Mesodermal cell (in vitro differentiated cells): ENCODE results near the gene GALM. TPM values are rescaled to one million over a fixed set of nuclear protein-coding genes. Genes with fewer than 3 reads are reported as not detected.

Experiments
- H3K27ac ChIP-seq: 2 replicates; pipeline ENCODE4 v1.7.0; 2013; ENCODE audit warnings: mild to moderate bottlenecking, low read depth, low read length, moderate library complexity; ENCODE audit not compliant: severe bottlenecking
- H3K36me3 ChIP-seq: 2 replicates; pipeline ENCODE4 v1.7.1; 2013; ENCODE audit warnings: mild to moderate bottlenecking, low read length, moderate library complexity; ENCODE audit not compliant: control insufficient read depth, insufficient read depth
- H3K4me1 ChIP-seq: one replicate; pipeline ENCODE4 v1.7.1; 2013; ENCODE audit warnings: mild to moderate bottlenecking, low read length; ENCODE audit not compliant: insufficient read depth, control insufficient read depth, poor library complexity, severe bottlenecking
- H3K4me3 ChIP-seq: 2 replicates; pipeline ENCODE4 v1.7.0; 2013; ENCODE audit warnings: low read length, control low read depth, mild to moderate bottlenecking; ENCODE audit not compliant: insufficient read depth, poor library complexity, severe bottlenecking; ENCODE audit errors: extremely low read depth
- H3K9me3 ChIP-seq: 2 replicates; pipeline ENCODE4 v1.7.1; 2013; ENCODE audit warnings: mild to moderate bottlenecking, low read length, moderate library complexity; ENCODE audit not compliant: control insufficient read depth
- WGBS, 2 experiments: methylation state at CpG; one replicate each; pipeline ENCODE4 v1.1.5; 2013; ENCODE audit warnings: missing lambda C conversion rate in 2 of 2; ENCODE audit not compliant: insufficient coverage in 2 of 2; 5-methylcytosine and 5-hydroxymethylcytosine counted together
- polyA plus RNA-seq, 2 experiments: library from polyadenylated mRNA; stranded (reverse); fragments of 50-300 nt; gene quantifications; one replicate each; pipeline ENCODE4 v1.2.3, GENCODE V29; 2013

GALM gene
- polyA plus RNA-seq (2013, experiment 1 of 2) = 19.3 TPM
- 17.1 TPM for polyA plus RNA-seq (2013, experiment 2 of 2)

- no peaks in the 10 kb centered on the region for H3K9me3 ChIP-seq
- 3 to 4% methylated on average over 20 to 23 of the region's 26 CpGs for WGBS, 2 experiments
- peak within 1 kb of the TSS; percentile 63 for H3K4me3 ChIP-seq
- H3K4me1 ChIP-seq = peaks cover 11% of the 10 kb centered on the region
- peak within 1 kb of the TSS; percentile 83 for H3K27ac ChIP-seq
- no peaks in the 10 kb centered on the region for H3K36me3 ChIP-seq
Measured at GRCh38 chr2:38665854-38666555, at the start of gene GALM. Gene GALM (plus strand): TSS chr2:38666114. CDS start chr2:38666162, 48 bp downstream.

- Histone ChIP-seq H3K4me3 (no peak overlapping the region), H3K9me3 (no peaks in the 10 kb centered on the region), H3K36me3 (no peaks in the 10 kb centered on the region), H3K27ac (no peak overlapping the region), H3K4me1 (no peaks in the 10 kb centered on the region)
- WGBS, 2 experiments = 60 to 100% methylated on average over 1 of the region's 3 CpGs
Measured at GRCh38 chr2:38617301-38617700, 48.6 kb upstream of the GALM start.

GRCh38 chr2:38619458-38620164 lies 46.3 kb upstream of the GALM start:
- H3K9me3 ChIP-seq = no peaks in the 10 kb centered on the region
- WGBS, 2 experiments = 77 to 92% methylated on average over 2 to 4 of the region's 4 CpGs

GRCh38 chr2:38620282-38620977 lies 45.5 kb upstream of the GALM start:
- no peaks in the 10 kb centered on the region for H3K36me3 ChIP-seq
- 93 to 100% methylated on average over 3 to 5 of the region's 7 CpGs for WGBS, 2 experiments
- H3K4me1 ChIP-seq = no peaks in the 10 kb centered on the region
- no peak overlapping the region for H3K27ac ChIP-seq
- no peak overlapping the region for H3K4me3 ChIP-seq
- no peaks in the 10 kb centered on the region for H3K9me3 ChIP-seq

More at GRCh38 chr2:38619458-38620164, 46.3 kb upstream of the GALM start:
- Histone ChIP-seq H3K4me1 (no peaks in the 10 kb centered on the region), H3K4me3 (no peak overlapping the region), H3K27ac (no peak overlapping the region), H3K36me3 (no peaks in the 10 kb centered on the region)

- Histone ChIP-seq H3K36me3 (no peaks in the 10 kb centered on the region), H3K4me1 (no peaks in the 10 kb centered on the region), H3K4me3 (no peak overlapping the region), H3K9me3 (no peaks in the 10 kb centered on the region), H3K27ac (no peak overlapping the region)
Measured at GRCh38 chr2:38621018-38621417, 44.9 kb upstream of the GALM start.

GRCh38 chr2:38622210-38622609 lies 43.7 kb upstream of the GALM start:
- H3K4me3 ChIP-seq = no peak overlapping the region
- H3K27ac ChIP-seq = no peak overlapping the region
- WGBS, 2 experiments = 89 to 100% methylated on average over 1 of the region's 3 CpGs
- H3K4me1 ChIP-seq = no peaks in the 10 kb centered on the region
- H3K9me3 ChIP-seq = no peaks in the 10 kb centered on the region
- H3K36me3 ChIP-seq = no peaks in the 10 kb centered on the region

GRCh38 chr2:38626326-38627035 lies 39.4 kb upstream of the GALM start:
- WGBS, 2 experiments = 84 to 91% methylated on average over 4 to 5 of the region's 7 CpGs
- Histone ChIP-seq H3K9me3 (no peaks in the 10 kb centered on the region), H3K27ac (no peak overlapping the region), H3K36me3 (no peaks in the 10 kb centered on the region), H3K4me1 (no peaks in the 10 kb centered on the region), H3K4me3 (no peak overlapping the region)

GRCh38 chr2:38627391-38627790 lies 38.5 kb upstream of the GALM start:
- no peak overlapping the region for H3K4me3 ChIP-seq
- H3K36me3 ChIP-seq = no peaks in the 10 kb centered on the region
- no peaks in the 10 kb centered on the region for H3K4me1 ChIP-seq
- no peaks in the 10 kb centered on the region for H3K9me3 ChIP-seq
- no peak overlapping the region for H3K27ac ChIP-seq
- 86 to 100% methylated on average over 3 of the region's 4 CpGs for WGBS, 2 experiments

GRCh38 chr2:38629684-38630083 lies 36.2 kb upstream of the GALM start:
- H3K4me1 ChIP-seq = no peaks in the 10 kb centered on the region
- H3K9me3 ChIP-seq = no peaks in the 10 kb centered on the region
- no peak overlapping the region for H3K4me3 ChIP-seq
- WGBS, 2 experiments = 89 to 90% methylated on average over 1 of the region's 1 CpG
- H3K27ac ChIP-seq = no peak overlapping the region
- no peaks in the 10 kb centered on the region for H3K36me3 ChIP-seq

GRCh38 chr2:38631976-38632375 lies 33.9 kb upstream of the GALM start:
- H3K4me1 ChIP-seq = no peaks in the 10 kb centered on the region
- H3K9me3 ChIP-seq = no peaks in the 10 kb centered on the region
- no peak overlapping the region for H3K4me3 ChIP-seq
- no peak overlapping the region for H3K27ac ChIP-seq
- no peaks in the 10 kb centered on the region for H3K36me3 ChIP-seq
- no CpG with 5 or more reads among the region's 2 CpGs for WGBS, 2 experiments
